ENCODE measurements around the gene ARSI.

GRCh38 chr5:150265870-150266383 lies 36.8 kb downstream of the ARSI start:
- TF ChIP-seq CTCF (conservative IDR thresholded peaks at IDR 0.05; ENCODE audit: low read depth, low read length), result no peak
- TF ChIP-seq CEBPB (IDR thresholded peaks at IDR 0.05; ENCODE audit: low read depth, low read length), result no peak
- no peak for TF ChIP-seq RCOR1 (IDR thresholded peaks at IDR 0.05; ENCODE audit: insufficient replicate concordance, low read length)
